ENCODE data around the gene PARD3. TPM values are rescaled to one million over a fixed set of nuclear protein-coding genes. Genes with fewer than 3 reads are reported as not detected.

Gene PARD3
- total RNA-seq, 1 experiment from 2014 or later: 46.3 TPM

GRCh38 chr10:34736976-34737771 lies 77.9 kb downstream of the PARD3 start:
- Histone ChIP-seq H4K20me1 (ENCODE audit: insufficient read depth) (peaks cover 6% of the 10 kb centered on the region; the same call in 1 of the 2 replicates), H3K27ac (ENCODE audit: low read depth, low read length) (no peak overlapping the region), H3K9me2 (ENCODE audit: insufficient read depth) (no peaks in the 10 kb centered on the region), H3K4me2 (ENCODE audit: low read length) (no peak overlapping the region), H3K36me3 (ENCODE audit: control insufficient read depth in 1 of 2, insufficient read depth in 2 of 2, low read length in 2 of 2) (no peaks in the 10 kb centered on the region), H2AFZ (ENCODE audit: low read depth, low read length, poor library complexity, severe bottlenecking) (no peak overlapping the region), H3K79me2 (ENCODE audit: insufficient read depth, low read length) (peaks cover 67% of the 10 kb centered on the region), H3K9ac (ENCODE audit: low read length) (no peak overlapping the region), H3K4me1 (ENCODE audit: control insufficient read depth in 1 of 2, insufficient read depth in 2 of 2, low read length in 2 of 2) (peaks cover 44 to 46% of the 10 kb centered on the region in 2 experiments), H3K9me3 (ENCODE audit: control insufficient read depth in 1 of 2, insufficient read depth in 1 of 2, low read depth in 1 of 2, low read length in 2 of 2) (no peaks in the 10 kb centered on the region), H3K4me3 (replicated peaks in 1 of 2; ENCODE audit: low read depth in 1 of 2, low read length in 2 of 2) (no peak overlapping the region), H3K27me3 (ENCODE audit: insufficient read depth, low read length) (no peaks in the 10 kb centered on the region)
- DNase-seq (ENCODE audit: low read depth, low spot score): no peak
- BruUV-seq (replicated peaks): no TSS peak
- ChIA-PET RAD21 (ENCODE audit: low non-redundant PET in 1 of 2, low total read pairs in 2 of 2, uncharacterized antibody in 2 of 2, unreplicated experiment in 2 of 2) (no interaction called here), CTCF (no interaction called here), POLR2A (interaction anchor here (1.3 kb wide), 1 partner anchor 12 kb away, joined by 3 read pairs; no protein-coding TSS in a partner anchor)
- ATAC-seq: no peak
- no peak for TF ChIP-seq EZH2phosphoT487 (IDR thresholded peaks at IDR 0.05; ENCODE audit: borderline replicate concordance)
- TF ChIP-seq ZBTB33 (IDR thresholded peaks at IDR 0.05; ENCODE audit: extremely low read depth, insufficient replicate concordance, low read length): no peak
- TF ChIP-seq YY1 (IDR thresholded peaks at IDR 0.05; ENCODE audit: extremely low read depth, insufficient replicate concordance, low read depth, low read length): no peak
- no peak for TF ChIP-seq REST (IDR thresholded peaks at IDR 0.05; ENCODE audit: low read depth)
- TF ChIP-seq ATF3 (IDR thresholded peaks at IDR 0.05): no peak
- intact Hi-C loops (cut with micrococcal nuclease): no loop called here

Measured in HCT116 (cell line).